ENCODE data around the gene BMP6.

BMP6 gene

DNA sequence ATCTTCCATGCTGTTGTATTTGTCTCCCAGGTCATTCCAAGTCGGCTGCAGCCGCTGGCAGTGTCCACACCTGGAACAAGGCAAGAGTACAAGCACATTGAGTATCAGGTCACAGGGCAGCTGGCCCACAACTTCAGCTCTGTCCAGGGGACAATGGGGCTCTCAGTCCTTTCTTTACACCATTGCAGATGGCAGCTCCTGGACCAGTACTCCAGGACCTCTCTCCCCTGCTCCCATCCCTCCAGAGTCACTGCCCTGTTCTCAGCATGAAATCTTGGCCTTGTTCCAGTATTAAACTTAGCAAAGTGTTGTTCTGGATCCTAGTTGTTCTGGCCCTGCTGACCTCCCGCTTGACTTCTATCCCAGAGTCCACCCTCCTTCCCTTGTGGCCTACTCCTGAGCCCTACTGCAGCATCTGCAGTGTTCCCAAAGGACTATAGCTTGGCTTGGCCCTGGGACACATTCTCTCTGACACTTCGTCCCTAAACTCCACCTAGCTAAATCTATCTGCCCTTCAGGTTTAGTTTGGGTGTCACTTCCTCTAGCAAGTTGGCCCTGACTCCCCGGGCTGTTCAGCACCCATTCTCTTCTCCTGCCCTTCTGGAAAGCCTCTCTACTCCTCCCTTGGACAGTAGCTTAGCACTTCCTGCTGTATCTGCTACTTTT, 178.9 kb downstream of the BMP6 start:
- TF ChIP-seq, protein P1, sequence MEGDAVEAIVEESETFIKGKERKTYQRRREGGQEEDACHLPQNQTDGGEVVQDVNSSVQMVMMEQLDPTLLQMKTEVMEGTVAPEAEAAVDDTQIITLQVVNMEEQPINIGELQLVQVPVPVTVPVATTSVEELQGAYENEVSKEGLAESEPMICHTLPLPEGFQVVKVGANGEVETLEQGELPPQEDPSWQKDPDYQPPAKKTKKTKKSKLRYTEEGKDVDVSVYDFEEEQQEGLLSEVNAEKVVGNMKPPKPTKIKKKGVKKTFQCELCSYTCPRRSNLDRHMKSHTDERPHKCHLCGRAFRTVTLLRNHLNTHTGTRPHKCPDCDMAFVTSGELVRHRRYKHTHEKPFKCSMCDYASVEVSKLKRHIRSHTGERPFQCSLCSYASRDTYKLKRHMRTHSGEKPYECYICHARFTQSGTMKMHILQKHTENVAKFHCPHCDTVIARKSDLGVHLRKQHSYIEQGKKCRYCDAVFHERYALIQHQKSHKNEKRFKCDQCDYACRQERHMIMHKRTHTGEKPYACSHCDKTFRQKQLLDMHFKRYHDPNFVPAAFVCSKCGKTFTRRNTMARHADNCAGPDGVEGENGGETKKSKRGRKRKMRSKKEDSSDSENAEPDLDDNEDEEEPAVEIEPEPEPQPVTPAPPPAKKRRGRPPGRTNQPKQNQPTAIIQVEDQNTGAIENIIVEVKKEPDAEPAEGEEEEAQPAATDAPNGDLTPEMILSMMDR (conservative IDR thresholded peaks at IDR 0.05) = no peak
- H3K27ac ChIP-seq = no peak overlapping the region

DNA sequence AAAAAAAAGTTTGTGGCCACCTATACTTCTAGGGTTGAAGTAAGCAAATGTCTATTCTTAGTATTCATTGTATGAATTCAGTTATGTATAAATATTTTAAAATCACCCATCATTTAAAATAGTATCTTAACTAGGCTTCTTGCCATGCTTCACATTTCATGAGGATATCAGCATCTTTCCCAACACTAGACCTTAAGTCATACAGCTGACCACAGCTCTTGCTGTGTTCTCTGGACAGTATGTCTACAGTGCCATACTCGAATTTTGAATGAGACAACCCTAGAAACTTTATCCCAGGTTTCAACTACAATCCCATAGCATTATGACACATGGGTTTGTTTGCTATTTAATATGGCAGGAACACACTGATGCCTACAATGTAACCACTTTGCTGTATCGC, 179.5 kb downstream of the BMP6 start:
- TF ChIP-seq, protein P1 (conservative IDR thresholded peaks at IDR 0.05) = no peak
- H3K27ac ChIP-seq = no peak overlapping the region

DNA sequence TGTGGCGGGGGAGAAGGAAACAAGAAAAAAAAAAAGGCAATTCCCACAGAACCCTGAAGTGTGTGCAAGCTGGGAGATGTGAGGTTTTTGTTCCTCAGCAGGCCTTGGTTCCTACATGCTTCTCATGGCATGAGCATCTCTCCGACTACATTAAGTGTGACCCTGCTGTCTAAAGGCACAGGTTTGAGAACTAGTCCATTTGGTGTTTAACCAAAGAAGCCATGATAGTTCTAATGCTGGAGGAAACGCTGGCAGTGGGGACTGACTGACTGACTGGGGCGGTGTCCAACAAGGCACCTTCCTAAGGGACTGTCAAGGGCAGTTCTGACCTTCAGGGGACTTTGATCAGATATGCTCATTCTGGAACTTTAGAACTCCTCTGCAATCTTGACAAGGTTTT, 180.8 kb downstream of the BMP6 start:
- TF ChIP-seq, protein P1 (conservative IDR thresholded peaks at IDR 0.05) = no peak
- no peak overlapping the region for H3K27ac ChIP-seq

- H3K27ac ChIP-seq = no peak overlapping the region
- TF ChIP-seq, protein P1 (conservative IDR thresholded peaks at IDR 0.05) = no peak
Measured at GRCh38 chr6:7907159-7907558, 181.3 kb downstream of the BMP6 start.

GRCh38 chr6:7909323-7910276, 183.7 kb downstream of the BMP6 start:
- TF ChIP-seq, protein P1 (conservative IDR thresholded peaks at IDR 0.05) = no peak
- H3K27ac ChIP-seq = peak overlapping the region; percentile 58

DNA sequence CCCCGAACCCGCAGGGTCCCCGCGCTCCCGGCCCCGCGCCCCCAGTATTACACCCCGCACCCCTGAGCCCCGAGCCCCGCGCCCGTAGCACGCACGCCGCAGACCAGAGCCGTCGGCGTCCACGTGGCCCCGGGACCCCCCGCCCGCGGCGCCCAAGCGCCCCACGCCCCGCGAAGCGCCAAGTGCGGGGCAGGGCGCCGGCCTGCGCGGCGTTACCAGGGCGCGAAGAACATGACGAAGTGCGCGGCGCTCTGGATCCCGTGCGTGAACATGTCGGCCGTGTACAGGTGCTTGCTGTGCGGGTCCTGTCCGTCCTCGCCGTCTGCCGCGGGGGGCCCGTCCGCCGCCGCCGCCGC, 184.4 kb downstream of the BMP6 start:
- TF ChIP-seq, protein P1 (conservative IDR thresholded peaks at IDR 0.05) = no peak
- H3K27ac ChIP-seq = peak overlapping the region; percentile 58

- H3K27ac ChIP-seq = peak within 1 kb of the TSS; percentile 58
- TF ChIP-seq, protein P1 (conservative IDR thresholded peaks at IDR 0.05) = no peak
Measured at GRCh38 chr6:7910654-7911344, 184.9 kb downstream of the BMP6 start, which contains the start of gene TXNDC5. TXNDC5 (minus strand) TSS chr6:7910788; CDS start chr6:7910776, 12 bp downstream.
